ENCODE measurements around the gene AP5B1. TPM values are rescaled to one million over a fixed set of nuclear protein-coding genes. Genes with fewer than 3 reads are reported as not detected.

The AP5B1 gene
- total RNA-seq, 1 donor, result 16.2 TPM

DNA sequence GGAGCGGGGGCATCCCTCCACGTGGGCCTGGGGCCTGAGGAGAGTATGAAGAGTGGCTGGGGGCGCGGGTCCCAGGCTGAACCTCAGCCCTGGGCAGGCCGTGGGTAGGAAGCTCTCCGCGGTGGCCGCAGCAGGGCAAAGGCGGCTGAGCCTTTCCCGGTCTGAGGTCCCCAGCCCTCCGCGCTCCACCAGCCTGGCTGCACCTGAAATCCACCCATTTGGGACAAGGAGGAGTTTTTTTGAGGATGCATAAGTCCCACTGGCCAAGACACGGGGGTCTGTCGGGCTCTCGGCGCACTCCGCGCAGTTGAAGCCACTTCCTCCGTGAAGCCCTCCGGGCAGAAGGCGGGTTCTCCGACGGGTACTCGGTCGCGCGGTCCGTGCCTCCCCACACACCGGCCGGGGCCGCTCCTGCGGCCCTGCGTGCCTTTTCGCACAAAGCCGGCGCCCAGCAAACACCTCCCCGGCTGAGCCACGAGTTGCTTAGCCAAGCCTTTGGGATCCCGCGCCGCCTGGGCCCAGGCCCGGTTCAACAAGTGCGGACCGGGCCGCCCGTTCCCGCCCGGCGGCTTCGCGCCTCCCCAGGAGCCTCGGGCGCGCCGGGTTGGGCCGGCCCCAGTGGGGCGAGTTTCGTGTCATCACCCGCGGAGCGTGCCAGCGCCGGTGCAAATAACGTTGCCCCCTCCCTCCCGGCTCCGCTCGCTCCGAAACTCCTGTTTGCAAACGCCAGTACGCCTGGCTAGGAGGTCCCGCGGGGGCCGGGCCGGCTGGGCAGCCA lies 5.4 kb upstream of the AP5B1 start:
- no peak for DNase-seq (ENCODE audit: low read depth in 2 of 3, low spot score in 2 of 3)

DNA sequence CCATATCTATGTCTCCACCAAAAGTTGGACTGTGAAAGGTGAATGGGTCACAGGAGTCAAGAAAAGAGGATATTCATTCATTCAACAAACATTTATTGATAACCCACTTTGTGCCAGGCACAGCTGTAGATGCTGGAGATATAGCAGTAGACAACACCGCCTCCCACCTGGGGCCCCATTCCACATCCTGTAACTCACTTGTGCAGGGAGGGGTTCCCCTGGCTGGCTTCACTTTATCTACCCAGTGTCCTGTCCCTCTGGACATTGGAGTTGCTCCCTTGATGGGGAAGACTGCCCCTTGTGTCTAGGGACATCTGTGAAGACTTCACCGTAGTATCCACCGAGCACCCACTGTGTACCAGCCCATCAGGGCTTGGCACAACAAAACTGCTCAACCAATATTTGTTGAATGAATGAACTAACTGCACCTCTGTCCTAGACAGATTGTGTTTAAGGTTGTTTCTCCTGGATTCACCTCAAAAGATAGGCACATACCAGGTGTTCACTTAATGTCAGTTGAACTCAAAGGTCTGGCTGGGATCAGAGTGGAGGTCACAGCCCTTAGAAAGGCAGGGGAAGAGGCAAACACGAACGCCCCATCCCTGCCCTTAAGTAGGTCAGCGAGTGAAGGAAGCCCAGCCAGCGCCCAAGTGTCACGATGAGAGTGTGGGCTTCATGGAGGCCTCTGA lies 4.7 kb upstream of the AP5B1 start:
- DNase-seq (ENCODE audit: low read depth in 2 of 3, low spot score in 2 of 3), result no peak

DNA sequence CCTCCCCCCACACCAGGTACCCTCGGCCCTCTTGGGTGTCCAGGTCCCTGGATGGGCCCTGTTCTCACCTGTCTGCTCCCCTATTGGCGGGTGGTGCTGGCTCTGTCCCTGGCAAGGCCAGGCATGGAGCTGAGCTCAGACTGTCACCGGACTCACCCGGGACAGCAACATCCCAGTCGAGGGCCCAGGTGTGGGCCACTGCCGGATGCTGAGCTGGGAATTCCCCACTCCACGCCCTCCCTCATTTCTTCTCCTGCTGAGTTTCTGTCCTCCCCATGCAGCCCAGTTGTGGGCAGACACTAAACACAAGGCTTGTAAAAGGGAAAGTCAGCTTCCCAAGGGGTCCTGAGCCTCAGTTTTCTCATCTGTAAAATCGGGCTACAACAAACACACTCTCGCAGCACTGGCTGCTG lies 2.0 kb upstream of the AP5B1 start:
- no peak for DNase-seq (ENCODE audit: low read depth in 2 of 3, low spot score in 2 of 3)

DNA sequence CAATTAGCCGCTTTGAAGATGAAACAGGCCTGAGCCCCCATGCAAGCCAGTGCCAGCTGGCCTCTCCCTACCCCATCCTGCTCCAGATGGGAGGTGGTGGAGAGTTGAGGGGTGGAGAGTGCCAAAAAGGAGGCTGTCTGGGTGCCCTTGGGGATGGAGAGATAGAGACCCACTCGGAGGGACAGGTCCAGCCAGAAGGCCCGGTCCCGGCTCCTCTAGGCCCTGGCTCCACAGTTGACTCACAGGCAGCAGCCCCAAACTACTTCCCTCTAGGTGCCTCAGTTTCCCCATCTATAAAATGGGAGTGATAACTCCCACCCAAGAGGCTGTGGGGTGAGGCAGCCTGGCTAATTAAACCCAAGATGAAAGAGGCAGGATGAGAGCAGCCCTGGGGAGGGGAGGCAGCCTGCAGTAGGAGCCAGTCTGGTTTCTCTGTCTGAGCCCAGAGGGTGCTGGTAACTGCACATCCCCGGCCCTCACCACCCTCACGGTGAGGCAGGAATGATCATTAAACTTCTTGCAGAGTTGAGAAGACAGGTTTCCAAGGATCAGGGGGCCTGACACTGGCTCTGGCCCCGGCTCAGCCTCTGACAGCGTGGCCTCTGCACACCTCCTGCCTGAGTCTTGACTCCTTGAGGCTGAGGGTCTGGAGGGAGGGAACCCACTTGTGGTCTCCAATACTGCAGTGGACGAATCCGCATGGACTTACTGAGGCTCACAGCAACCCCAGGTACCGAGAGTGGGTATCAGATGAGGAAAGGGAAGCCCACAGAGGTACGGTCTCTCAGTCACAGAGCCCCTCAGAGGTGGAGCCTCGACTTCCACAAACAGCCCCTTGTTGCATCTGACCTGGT lies 1.4 kb upstream of the AP5B1 start:
- no peak for DNase-seq (ENCODE audit: low read depth in 2 of 3, low spot score in 2 of 3)

DNA sequence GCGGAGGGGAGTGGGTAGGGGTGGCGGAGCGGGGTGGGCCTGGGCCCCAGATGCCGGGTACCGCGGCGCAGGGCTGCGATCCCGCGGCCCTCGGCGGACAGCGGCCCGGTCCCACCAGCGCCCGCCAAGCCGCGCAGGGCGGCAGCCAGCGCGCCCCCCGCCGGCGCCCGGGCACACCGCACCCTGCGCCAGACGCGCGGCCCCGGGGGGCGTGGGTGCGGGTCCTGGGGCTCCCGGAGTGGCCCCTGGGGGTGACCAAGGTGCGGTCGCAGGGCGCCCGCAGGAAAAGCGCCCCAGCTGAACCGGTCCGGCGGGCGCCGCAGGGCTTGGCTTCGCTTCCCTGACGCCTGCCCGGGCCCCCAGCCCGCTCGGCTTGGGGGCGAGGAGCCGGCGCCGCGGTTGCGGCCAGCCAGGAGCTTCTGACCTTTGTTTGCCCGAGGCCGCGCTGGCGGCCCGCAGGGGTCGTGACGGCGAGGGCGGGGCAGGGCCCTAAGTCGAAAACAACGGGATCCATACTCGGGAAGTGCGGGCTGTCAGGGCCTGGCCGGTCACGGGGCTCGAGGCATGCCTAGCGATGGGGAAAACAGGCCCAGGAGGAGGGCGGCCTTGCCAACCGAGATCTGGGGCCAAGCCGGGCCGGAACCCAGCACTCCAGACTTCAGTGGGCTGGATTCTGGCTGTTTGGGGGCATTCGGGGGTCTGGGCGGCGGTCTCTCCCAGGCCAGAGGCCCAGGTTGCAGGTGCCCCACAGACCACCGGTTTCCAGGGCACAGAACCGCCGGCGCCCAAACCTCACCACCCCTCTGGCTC lies 581 bp upstream of the AP5B1 start:
- no peak for DNase-seq (ENCODE audit: low read depth in 2 of 3, low spot score in 2 of 3)

DNA sequence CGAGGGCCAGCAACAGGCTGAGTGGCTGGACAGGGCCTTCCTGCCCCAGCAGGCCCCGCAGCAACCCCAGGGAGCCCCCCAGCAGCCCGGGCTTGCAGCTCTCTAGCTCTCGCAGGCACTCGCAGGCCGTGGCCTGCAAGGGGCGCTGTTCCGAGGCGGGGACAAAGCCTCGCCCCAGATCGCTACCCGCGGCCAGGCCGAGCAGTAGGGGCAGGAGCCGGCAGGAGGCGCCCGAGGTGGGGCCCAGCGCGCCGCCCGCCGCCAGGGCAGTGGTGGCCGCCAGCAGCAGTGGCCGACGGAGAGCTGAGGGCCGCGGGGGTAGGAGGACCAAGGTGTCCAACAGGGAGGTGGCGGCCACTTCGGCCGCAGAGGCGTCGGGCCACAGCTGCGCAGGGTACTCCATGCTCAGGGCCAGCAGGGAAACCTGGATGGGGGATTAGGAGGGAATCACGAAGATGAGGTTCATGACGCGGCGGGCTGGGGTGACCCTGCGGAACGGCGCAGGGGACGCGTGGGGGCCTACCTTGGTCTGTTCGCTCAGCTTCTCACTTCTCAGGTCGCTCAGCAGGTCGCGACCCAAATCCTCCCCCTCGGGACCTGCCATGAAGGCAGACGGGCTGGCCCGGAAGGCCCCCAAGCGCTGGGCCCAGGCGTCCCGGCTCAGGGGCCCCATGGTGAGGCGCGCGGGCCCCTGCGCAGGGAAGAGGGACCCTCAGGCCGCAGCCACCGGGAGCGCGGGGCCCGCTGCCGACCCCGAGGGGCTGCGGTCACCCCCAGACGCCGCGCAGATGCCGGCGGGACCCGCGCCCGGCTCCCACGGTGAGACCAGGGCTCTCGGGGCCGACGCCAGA lies 632 bp downstream of the AP5B1 start:
- peak; percentile 54 to 89 (median 84) for DNase-seq (ENCODE audit: low read depth in 2 of 3, low spot score in 2 of 3)

DNA sequence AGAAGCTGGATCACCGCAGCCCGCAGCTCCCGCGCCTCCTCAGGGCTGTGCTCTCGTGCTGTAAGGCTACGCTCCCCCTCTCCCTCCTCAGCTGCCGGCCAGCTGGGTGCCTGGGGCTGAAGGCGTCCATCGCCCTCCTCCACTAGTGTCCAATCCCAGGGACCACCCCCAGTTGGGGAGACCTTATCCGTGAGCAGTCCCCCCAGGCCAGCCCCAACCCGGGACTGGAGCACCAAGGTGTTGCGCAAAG lies 1.2 kb downstream of the AP5B1 start:
- no peak for DNase-seq (ENCODE audit: low read depth in 2 of 3, low spot score in 2 of 3)

DNA sequence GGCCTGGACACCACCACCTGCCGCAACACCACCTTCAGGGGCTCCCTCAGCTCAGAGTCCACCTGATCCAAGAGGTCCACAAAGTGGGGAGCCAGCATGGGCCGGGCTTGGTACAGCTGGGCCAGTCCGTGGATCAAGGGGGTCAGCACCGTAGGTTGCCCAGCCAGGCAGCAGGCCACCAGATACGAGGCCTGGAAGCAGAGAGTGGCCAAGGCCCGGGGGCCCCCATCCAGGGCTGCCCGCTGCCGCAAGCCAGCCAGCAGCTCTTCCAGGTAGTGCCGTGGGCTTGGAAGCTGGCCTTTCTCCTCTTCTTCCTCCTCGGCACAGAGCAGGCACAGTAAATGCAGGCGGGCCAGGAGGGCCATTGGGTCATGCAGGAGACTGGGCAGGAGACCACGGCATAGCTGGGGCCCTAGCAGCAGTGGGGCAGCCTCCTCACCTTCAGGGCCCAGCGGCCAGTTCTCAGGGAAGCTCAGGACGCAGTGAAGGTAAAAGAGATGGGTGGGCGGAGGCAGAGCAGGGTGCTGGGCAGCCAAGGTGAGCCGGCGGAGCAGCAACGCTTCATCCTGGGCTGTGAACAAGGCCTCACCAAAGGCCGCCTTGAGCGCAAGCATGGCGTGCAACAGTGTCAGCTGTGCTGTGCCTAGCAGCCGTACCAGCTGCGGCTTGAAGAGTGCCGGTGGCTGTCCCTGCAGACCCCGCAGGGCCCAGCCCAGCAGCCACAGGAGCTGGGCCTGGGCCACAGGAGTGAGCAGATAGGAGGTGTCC lies 1.7 kb downstream of the AP5B1 start:
- DNase-seq (ENCODE audit: low read depth in 2 of 3, low spot score in 2 of 3), result no peak

DNA sequence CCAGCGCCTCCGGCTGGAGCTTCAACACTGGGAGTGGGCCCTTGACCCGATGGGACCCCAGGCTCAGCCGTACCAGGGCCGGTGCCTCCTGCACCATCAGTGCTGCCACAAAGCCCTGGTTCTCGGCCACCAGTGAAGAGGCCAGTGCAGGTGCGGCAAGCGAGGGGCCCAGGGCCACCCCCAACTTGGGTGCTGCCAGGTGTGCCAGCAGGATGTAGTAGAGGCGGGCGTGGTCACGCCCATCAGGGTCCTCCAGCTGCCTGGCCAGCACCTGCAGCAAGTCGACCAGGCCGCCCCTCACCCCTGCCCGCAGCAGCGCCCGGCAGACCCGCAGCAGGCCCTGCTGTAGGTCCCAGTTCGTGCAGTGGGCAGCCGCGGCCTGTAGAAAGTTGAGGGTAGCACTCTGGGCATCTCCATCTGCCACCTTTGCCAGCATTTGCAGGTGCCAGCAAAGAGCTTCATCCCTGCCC lies 2.3 kb downstream of the AP5B1 start:
- DNase-seq (ENCODE audit: low read depth in 2 of 3, low spot score in 2 of 3), result no peak

DNA sequence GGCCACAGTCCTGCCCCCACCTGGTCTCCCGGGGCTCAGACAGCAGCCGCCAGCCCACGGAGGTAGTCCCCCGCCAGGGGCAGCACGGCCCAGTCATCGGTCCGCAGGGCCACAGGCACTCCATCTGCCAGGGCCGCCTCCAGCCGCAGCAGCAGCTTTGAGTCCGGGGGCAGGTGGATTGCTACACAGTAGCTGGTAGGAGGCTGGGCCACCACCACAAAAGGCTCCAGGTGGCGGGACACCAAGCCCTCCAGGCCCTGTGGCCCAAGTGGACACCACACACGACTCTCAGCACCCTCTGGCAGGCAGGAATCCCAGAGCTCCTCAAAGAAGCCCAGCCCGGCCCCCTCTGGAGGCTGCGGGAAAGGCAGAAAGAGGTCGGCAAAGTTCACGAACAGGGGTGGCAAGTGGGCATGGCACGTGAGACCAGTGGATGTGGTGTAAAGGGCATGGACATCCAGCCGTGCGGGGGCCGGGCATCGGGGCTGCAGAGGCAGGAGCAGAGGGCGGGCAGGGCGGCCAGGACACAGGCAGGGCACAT lies 2.9 kb downstream of the AP5B1 start:
- no peak for DNase-seq (ENCODE audit: low read depth in 2 of 3, low spot score in 2 of 3)

DNA sequence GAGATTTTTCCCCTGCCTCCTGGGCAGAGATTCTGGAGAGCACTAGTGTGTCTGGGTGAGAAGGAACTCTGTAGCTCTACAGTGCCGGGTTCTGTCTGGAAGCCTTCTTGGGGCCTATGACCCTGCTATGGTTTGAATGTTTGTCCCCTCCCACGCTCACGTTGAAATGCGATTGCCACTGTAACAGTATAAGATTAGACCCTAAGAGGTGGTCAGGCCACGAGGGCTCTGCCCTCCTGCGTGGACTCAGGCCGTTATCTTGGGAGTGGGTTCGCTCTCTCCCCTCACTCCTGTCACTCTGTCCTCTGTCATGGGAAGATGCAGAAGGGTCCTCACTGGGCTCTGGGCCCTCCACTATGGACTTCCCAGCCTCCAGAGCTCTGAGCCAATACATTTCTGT lies 3.5 kb downstream of the AP5B1 start:
- no peak for DNase-seq (ENCODE audit: low read depth in 2 of 3, low spot score in 2 of 3)

DNA sequence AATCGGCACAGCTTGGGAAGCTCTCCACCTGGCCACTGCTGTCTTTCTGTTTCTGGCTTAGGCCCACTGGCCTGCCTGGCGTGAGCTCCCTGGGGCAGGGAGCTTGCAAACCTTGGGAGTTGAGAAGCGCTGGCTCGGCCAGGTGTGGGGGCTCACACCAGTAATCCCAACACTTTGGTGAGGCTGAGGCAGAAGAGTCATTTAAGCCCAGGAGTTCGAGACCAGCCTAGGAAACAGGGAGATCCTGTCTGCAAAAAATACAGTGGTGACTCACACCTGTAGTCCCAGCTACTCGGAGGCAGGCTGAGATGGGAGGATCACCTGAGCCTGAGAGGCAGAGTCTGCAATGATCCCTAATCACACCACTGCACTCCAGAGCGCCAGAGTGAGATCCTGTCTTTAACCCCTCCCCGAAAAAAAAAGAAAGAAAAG lies 4.0 kb downstream of the AP5B1 start:
- DNase-seq (ENCODE audit: low read depth in 2 of 3, low spot score in 2 of 3), result no peak

DNA sequence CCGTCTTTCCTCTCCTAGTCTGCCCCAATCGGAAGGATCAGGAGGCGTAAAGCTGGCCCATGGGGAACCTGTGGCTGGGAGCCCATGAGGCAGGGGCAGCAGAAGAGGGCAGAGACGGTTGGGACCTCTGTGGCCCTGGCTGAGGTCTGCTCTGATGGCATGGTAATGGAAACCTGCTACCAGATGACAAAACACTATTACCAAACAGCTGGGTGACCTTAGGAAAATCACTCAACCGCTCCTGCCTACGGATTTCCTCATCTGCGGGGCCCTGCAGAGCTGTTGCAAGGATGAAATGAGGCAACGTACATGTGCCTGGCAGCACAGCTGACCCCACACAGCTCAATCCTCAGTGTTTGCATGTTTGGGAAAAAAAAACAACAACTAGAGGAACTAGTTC lies 4.6 kb downstream of the AP5B1 start:
- no peak for DNase-seq (ENCODE audit: low read depth in 2 of 3, low spot score in 2 of 3)

DNA sequence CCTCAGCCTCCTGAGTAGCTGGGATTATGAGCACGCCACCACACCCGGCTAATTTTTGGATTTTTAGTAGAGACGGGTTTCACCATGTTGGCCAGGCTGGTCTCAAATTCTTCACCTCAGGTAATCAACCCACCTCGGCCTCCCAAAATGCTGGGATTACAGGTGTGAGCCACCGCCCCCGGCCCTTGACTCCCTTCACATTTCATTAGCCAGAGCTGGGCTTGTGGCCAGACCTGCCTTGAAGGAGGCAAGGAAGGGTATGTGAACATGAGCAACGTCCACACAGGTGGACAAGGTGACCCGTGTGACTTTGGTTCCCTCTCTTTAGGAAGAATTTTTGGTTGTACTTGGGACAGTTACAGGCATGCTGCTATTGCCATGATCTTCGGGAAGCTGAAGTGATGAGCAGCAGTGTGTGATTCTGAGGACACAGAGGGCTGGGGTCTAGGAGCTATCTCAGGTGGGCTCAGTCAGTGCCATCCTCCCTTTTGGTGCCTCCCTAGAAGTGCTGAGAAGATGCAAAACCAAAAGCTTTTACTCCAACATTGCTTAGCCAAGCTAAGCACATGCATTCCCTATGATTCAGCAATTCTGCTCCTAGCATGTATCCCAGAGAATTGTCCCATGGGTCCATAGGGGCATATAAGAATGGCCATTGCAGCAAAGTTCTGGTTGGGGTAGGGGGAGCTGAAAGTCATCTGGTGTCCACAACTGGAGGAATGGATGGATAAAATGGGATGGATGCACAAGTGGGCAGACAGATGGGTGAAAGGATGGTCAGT lies 6.1 kb downstream of the AP5B1 start:
- DNase-seq (ENCODE audit: low read depth in 2 of 3, low spot score in 2 of 3), result no peak

DNA sequence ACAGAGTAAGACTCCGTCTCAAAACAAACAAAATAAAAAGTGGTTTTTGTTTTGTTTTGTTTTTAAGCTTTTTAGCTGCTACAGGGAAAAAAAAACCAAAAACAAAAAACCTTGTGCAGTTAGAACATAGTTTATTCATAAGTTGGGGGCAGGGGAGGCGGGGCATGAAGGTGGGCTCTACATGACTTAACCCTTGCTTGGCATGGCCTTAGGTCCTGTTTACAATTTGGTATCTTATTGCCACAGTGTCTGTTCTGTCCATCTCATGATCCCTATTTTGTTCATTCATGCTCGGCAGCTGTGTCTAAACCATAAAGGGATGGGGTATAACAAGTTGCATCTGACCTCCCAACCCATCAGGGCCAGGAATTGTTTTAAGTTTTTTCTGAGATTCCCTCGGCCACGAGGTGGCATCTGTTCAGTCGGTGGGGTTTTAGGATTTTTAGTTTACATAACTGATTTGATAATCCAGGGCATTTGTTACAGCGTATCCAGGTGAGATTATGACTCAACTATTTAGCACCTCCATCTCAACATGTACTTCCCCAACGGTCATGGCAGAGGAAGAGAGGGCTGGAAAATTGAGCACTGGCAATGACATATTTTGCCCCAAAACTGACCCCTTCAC lies 6.9 kb downstream of the AP5B1 start:
- no peak for DNase-seq (ENCODE audit: low read depth in 2 of 3, low spot score in 2 of 3)

DNA sequence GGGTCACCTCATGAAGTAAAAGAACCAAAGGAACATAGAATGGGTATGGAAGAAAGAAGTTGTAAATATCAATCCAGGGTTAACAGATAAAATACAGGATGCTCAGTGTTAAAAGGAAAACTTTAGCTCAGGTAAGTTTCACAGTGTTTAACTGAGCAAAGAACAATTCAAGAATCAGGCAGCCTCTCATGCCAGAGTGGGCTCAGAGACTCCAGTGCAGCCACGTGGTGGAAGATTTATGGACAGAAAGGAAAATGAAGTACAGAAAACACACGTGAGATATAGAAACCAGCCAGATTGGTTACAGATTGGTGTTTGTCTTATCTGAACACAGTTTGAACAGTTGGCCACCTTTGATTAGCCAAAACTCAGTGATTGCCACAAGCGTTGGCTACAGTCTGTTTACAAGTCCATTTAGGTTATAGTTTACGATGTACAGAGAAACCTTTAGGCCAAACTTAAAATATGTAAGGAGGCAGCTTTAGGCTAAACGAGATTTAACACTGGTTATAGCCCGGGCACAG lies 9.1 kb downstream of the AP5B1 start:
- no peak for DNase-seq (ENCODE audit: low read depth in 2 of 3, low spot score in 2 of 3)

DNA sequence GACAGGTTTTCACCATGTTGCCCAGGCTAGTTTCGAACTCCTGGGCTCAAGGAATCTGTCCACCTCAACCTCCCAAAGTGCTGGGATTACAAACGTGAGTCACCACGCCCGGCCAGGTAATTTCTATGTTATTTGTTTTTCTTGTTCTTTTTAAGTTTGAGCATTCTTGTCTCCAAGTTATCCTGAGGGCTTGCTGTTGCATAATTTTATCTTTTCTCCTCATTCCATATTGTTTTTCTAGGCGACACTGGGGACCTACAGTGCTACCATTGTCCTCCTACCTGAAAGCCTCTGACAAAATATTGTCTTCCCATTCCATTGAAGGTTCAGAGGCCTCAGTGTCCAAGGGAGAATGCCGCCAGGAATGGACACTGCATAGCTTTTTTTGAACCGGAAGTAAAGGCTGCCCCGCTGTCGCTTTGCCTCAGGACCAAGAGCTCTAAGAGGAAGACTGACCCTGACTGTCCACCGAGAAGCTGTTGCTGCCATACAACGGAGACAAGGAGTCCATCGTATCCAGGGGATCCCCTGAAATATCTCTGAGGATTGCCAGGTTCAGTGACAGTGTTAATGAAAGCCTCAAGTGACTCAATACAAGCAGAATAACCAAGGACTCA lies 9.7 kb downstream of the AP5B1 start:
- no peak for DNase-seq (ENCODE audit: low read depth in 2 of 3, low spot score in 2 of 3)

Data from hematopoietic multipotent progenitor cell (in vitro differentiated cells).